MM.1S (cell line): ENCODE results near the gene HDAC1.

Experiments
- DNase-seq: peaks from one replicate; pipeline ENCODE4 v3.0.0-alpha.2; 2015
- H2AFZ ChIP-seq: fragments of 300-600 bp; sonication (generic); 2 replicates; pipeline ENCODE4 v1.6.0; 2016; ENCODE audit warnings: antibody characterized with exemption, low read length
- H3F3A ChIP-seq: fragments of 300-600 bp; sonication (generic); 2 replicates; pipeline ENCODE4 v1.6.1; 2016; ENCODE audit warnings: mild to moderate bottlenecking, antibody characterized with exemption, low read length, moderate library complexity, mixed read lengths; ENCODE audit not compliant: insufficient read depth
- H3K27ac ChIP-seq: fragments of 300-600 bp; sonication (generic); 2 replicates; pipeline ENCODE4 v1.5.1; 2016; ENCODE audit warnings: mild to moderate bottlenecking, low read length
- H3K27me3 ChIP-seq: fragments of 300-600 bp; sonication (generic); replicated peaks from 2 replicates; pipeline ENCODE4 v1.6.0; 2016; ENCODE audit warnings: low read length; ENCODE audit not compliant: insufficient read depth
- H3K36me3 ChIP-seq: fragments of 300-600 bp; sonication (generic); replicated peaks from 2 replicates; pipeline ENCODE4 v1.6.1; 2016; ENCODE audit warnings: mild to moderate bottlenecking, low read length, mixed read lengths; ENCODE audit not compliant: insufficient read depth
- H3K4me1 ChIP-seq: fragments of 300-600 bp; sonication (generic); 2 replicates; pipeline ENCODE4 v1.6.1; 2016; ENCODE audit warnings: low read length, mixed read lengths
- H3K4me2 ChIP-seq: fragments of 300-600 bp; sonication (generic); 2 replicates; pipeline ENCODE4 v1.6.0; 2016; ENCODE audit warnings: low read depth, low read length
- H3K4me3 ChIP-seq: fragments of 300-600 bp; sonication (generic); 2 replicates; pipeline ENCODE4 v1.5.1; 2016; ENCODE audit warnings: low read length, mixed read lengths
- H3K79me2 ChIP-seq: fragments of 300-600 bp; sonication (generic); 2 replicates; pipeline ENCODE4 v1.6.1; 2016; ENCODE audit warnings: mixed run types, low read length, mixed read lengths
- H3K9ac ChIP-seq: fragments of 300-600 bp; sonication (generic); 2 replicates; pipeline ENCODE4 v1.6.1; 2016; ENCODE audit warnings: low read length, mixed read lengths
- H3K9me2 ChIP-seq: fragments of 300-600 bp; sonication (generic); replicated peaks from 2 replicates; pipeline ENCODE4 v1.6.1; 2016; ENCODE audit warnings: mild to moderate bottlenecking, low read length, mixed read lengths; ENCODE audit not compliant: insufficient read depth
- H3K9me3 ChIP-seq: fragments of 300-600 bp; sonication (generic); replicated peaks from 2 replicates; pipeline ENCODE4 v1.6.1; 2016; ENCODE audit warnings: mild to moderate bottlenecking, low read length, mixed read lengths; ENCODE audit not compliant: insufficient read depth
- H4K20me1 ChIP-seq: fragments of 300-600 bp; sonication (generic); 2 replicates; pipeline ENCODE4 v1.6.1; 2016; ENCODE audit warnings: mild to moderate bottlenecking, low read length, moderate library complexity, mixed read lengths; ENCODE audit not compliant: insufficient read depth
- CTCF ChIP-seq: fragments of 300-600 bp; sonication (generic); IDR thresholded peaks from 2 replicates; pipeline ENCODE4 v1.5.1; 2016; ENCODE audit warnings: antibody characterized with exemption, low read length, mixed read lengths
- EZH2 ChIP-seq: fragments of 300-600 bp; sonication (generic); optimal IDR thresholded peaks from 2 replicates; pipeline ENCODE3; 2017; ENCODE audit warnings: low read depth, mild to moderate bottlenecking, antibody characterized with exemption, low read length, mixed read lengths
- EZH2phosphoT487 ChIP-seq: fragments of 300-600 bp; sonication (generic); IDR thresholded peaks from 2 replicates; pipeline ENCODE4 v1.6.1; 2018; ENCODE audit warnings: antibody characterized with exemption, low read length

Gene HDAC1

GRCh38 chr1:32266921-32267591 lies 24.8 kb upstream of the HDAC1 start:
- H3K79me2 ChIP-seq, result no peaks in the 10 kb centered on the region
- no peaks in the 10 kb centered on the region for H4K20me1 ChIP-seq
- no peak overlapping the region for H3K4me2 ChIP-seq
- H3K27me3 ChIP-seq, result no peaks in the 10 kb centered on the region
- TF ChIP-seq CTCF, result no peak
- TF ChIP-seq EZH2, result no peak
- TF ChIP-seq EZH2phosphoT487, result no peak
- peaks cover 9% of the 10 kb centered on the region; the same call in 1 of the 2 replicates for H3K4me1 ChIP-seq
- no peak overlapping the region for H3K9ac ChIP-seq
- no peaks in the 10 kb centered on the region for H3K9me3 ChIP-seq
- no peak overlapping the region for H3K27ac ChIP-seq
- no peaks in the 10 kb centered on the region for H3K9me2 ChIP-seq
- H2AFZ ChIP-seq, result no peak overlapping the region
- H3K4me3 ChIP-seq, result no peak overlapping the region
- H3K36me3 ChIP-seq, result no peaks in the 10 kb centered on the region
- no peak for DNase-seq
- H3F3A ChIP-seq, result no peaks in the 10 kb centered on the region

GRCh38 chr1:32269744-32270143 lies 22.1 kb upstream of the HDAC1 start:
- Histone ChIP-seq H3K27ac (no peak overlapping the region), H3K9ac (no peak overlapping the region), H3K27me3 (no peaks in the 10 kb centered on the region), H3F3A (no peaks in the 10 kb centered on the region), H3K9me3 (no peaks in the 10 kb centered on the region), H3K4me1 (peaks cover 9% of the 10 kb centered on the region; the same call in 1 of the 2 replicates), H4K20me1 (no peaks in the 10 kb centered on the region), H3K4me3 (no peak overlapping the region), H3K9me2 (no peaks in the 10 kb centered on the region), H3K36me3 (no peaks in the 10 kb centered on the region), H3K79me2 (no peaks in the 10 kb centered on the region), H3K4me2 (no peak overlapping the region), H2AFZ (no peak overlapping the region)
- no peak for DNase-seq
- TF ChIP-seq CTCF, result no peak
- no peak for TF ChIP-seq EZH2phosphoT487
- TF ChIP-seq EZH2, result no peak

- H3K27ac ChIP-seq, result no peak overlapping the region
- no peaks in the 10 kb centered on the region for H3K4me1 ChIP-seq
- H2AFZ ChIP-seq, result no peak overlapping the region
- TF ChIP-seq EZH2phosphoT487 (no peak), CTCF (no peak), EZH2 (no peak)
- no peaks in the 10 kb centered on the region for H3K9me2 ChIP-seq
- no peaks in the 10 kb centered on the region for H3K79me2 ChIP-seq
- H3F3A ChIP-seq, result no peaks in the 10 kb centered on the region
- no peaks in the 10 kb centered on the region for H3K36me3 ChIP-seq
- H3K4me2 ChIP-seq, result no peak overlapping the region
- H3K9me3 ChIP-seq, result no peaks in the 10 kb centered on the region
- H4K20me1 ChIP-seq, result no peaks in the 10 kb centered on the region
- no peak for DNase-seq
- H3K9ac ChIP-seq, result no peak overlapping the region
- H3K4me3 ChIP-seq, result no peak overlapping the region
- no peaks in the 10 kb centered on the region for H3K27me3 ChIP-seq
Measured at GRCh38 chr1:32272557-32273390, 19.1 kb upstream of the HDAC1 start.
